HFFc6 (cell line): ENCODE data around the gene STK39. TPM values are rescaled to one million over a fixed set of nuclear protein-coding genes. Genes with fewer than 3 reads are reported as not detected.
A peak's percentile ranks its signal among the peaks of the same experiment; 100 is the strongest.

Source experiments
- DNase-seq: peaks from one replicate; pipeline ENCODE4 v3.0.0-alpha.2; 2018
- H3K27ac Mint-ChIP-seq: 2 replicates; pipeline ENCODE4 v1.8.0; 2020; ENCODE audit warnings: mild to moderate bottlenecking, mixed read lengths
- H3K27me3 Mint-ChIP-seq: 2 replicates; pipeline ENCODE4 v1.8.0; 2021; ENCODE audit warnings: mild to moderate bottlenecking, moderate library complexity, mixed read lengths; ENCODE audit not compliant: insufficient read depth
- H3K36me3 Mint-ChIP-seq: 2 replicates; pipeline ENCODE4 v1.8.0; 2021; ENCODE audit warnings: low read depth, mixed read lengths
- H3K4me1 Mint-ChIP-seq: 2 replicates; pipeline ENCODE4 v1.8.0; 2020; ENCODE audit warnings: low read depth, mixed read lengths
- H3K4me3 Mint-ChIP-seq: 2 replicates; pipeline ENCODE4 v1.8.0; 2020; ENCODE audit warnings: mild to moderate bottlenecking, moderate library complexity, mixed read lengths
- H3K9me3 Mint-ChIP-seq: 2 replicates; pipeline ENCODE4 v1.8.0; 2020; ENCODE audit warnings: mild to moderate bottlenecking, mixed read lengths
- CTCF ChIP-seq: fragments of 200-600 bp; sonication (generic); IDR thresholded peaks from 2 replicates; pipeline ENCODE4 v1.5.0; 2021; ENCODE audit warnings: antibody characterized with exemption, mild to moderate bottlenecking
- long read RNA-seq: library from polyadenylated mRNA; unstranded; transcript quantifications from one replicate; pipeline ENCODE4 v2.0.0, GENCODE V29; 2019
- total RNA-seq, 6 experiments: library from RNA; stranded (reverse); fragmentation: NEBNext Ultra II Directional; extraction: Animal tissue kit (Norgen Biotek cat#: 25700); gene quantifications; 2 replicates in 1 of 6; 3 replicates in 5 of 6; pipeline ENCODE4 v1.2.3, GENCODE V29; 2021

STK39 gene
- 10 to 100 TPM; 27.7 to 36.4 (median 33.4) TPM for total RNA-seq
- long read RNA-seq, partial matches to known transcripts: 2 of 6 reads
- long read RNA-seq, other reads (novel, unspliced or antisense): 4 of 6 reads

GRCh38 chr2:168247341-168248261, at the start of gene STK39:
Gene STK39, minus strand, starts transcription at chr2:168247595. Its CDS starts 160 bp downstream, at chr2:168247435.
- no peaks in the 10 kb centered on the region for H3K9me3 Mint-ChIP-seq
- H3K4me1 Mint-ChIP-seq: peaks cover 51% of the 10 kb centered on the region
- peak; percentile 54 for DNase-seq
- peak; percentile 53; the same call in 1 of the 2 replicates for TF ChIP-seq CTCF
- peaks cover 2% of the 10 kb centered on the region for H3K27me3 Mint-ChIP-seq
- peak within 1 kb of the TSS; percentile 91 for H3K27ac Mint-ChIP-seq
- H3K4me3 Mint-ChIP-seq: peak within 1 kb of the TSS; percentile 98
- peaks cover 12% of the 10 kb centered on the region for H3K36me3 Mint-ChIP-seq

GRCh38 chr2:168295051-168295450, 47.7 kb upstream of the STK39 start:
- no peaks in the 10 kb centered on the region for H3K9me3 Mint-ChIP-seq

GRCh38 chr2:168294409-168294808, 47.0 kb upstream of the STK39 start:
- TF ChIP-seq CTCF: no peak
- H3K4me1 Mint-ChIP-seq: no peaks in the 10 kb centered on the region
- DNase-seq: no peak
- no peaks in the 10 kb centered on the region for H3K9me3 Mint-ChIP-seq
- H3K27me3 Mint-ChIP-seq: peaks cover 11% of the 10 kb centered on the region; the same call in 1 of the 2 replicates
- H3K27ac Mint-ChIP-seq: no peak overlapping the region
- H3K36me3 Mint-ChIP-seq: no peaks in the 10 kb centered on the region
- no peak overlapping the region for H3K4me3 Mint-ChIP-seq

More at GRCh38 chr2:168295051-168295450, 47.7 kb upstream of the STK39 start:
- no peak for DNase-seq
- Mint-ChIP-seq H3K4me3 (no peak overlapping the region), H3K36me3 (no peaks in the 10 kb centered on the region), H3K27me3 (peaks cover 10% of the 10 kb centered on the region; the same call in 1 of the 2 replicates), H3K27ac (no peak overlapping the region), H3K4me1 (no peaks in the 10 kb centered on the region)
- TF ChIP-seq CTCF: no peak

- Mint-ChIP-seq H3K4me3 (no peak overlapping the region), H3K27me3 (peaks cover 11% of the 10 kb centered on the region; the same call in 1 of the 2 replicates), H3K36me3 (no peaks in the 10 kb centered on the region), H3K9me3 (no peaks in the 10 kb centered on the region), H3K4me1 (no peaks in the 10 kb centered on the region), H3K27ac (no peak overlapping the region)
- DNase-seq: no peak
- peak; percentile 16; the same call in 1 of the 2 replicates for TF ChIP-seq CTCF
These were observed 46.4 kb upstream of the STK39 start for GRCh38 chr2:168293766-168294165.

GRCh38 chr2:168290391-168290790, 43.0 kb upstream of the STK39 start:
- no peak for DNase-seq
- no peak for TF ChIP-seq CTCF
- no peaks in the 10 kb centered on the region for H3K9me3 Mint-ChIP-seq
- no peak overlapping the region for H3K27ac Mint-ChIP-seq
- H3K4me1 Mint-ChIP-seq: no peaks in the 10 kb centered on the region
- H3K36me3 Mint-ChIP-seq: no peaks in the 10 kb centered on the region
- peaks cover 17% of the 10 kb centered on the region; the same call in 1 of the 2 replicates for H3K27me3 Mint-ChIP-seq
- H3K4me3 Mint-ChIP-seq: no peak overlapping the region
